ENCODE data around the gene C5orf24.

Gene C5orf24

GRCh38 chr5:134905246-134905996 is 59.7 kb downstream of the C5orf24 start:
- peak; percentile 30 to 56 (median 54) for DNase-seq (ENCODE audit: low read depth in 2 of 3, low spot score in 2 of 3)

GRCh38 chr5:134906811-134907210 is 61.0 kb downstream of the C5orf24 start:
- DNase-seq (ENCODE audit: low read depth in 2 of 3, low spot score in 2 of 3): no peak

All from activated CD8-positive, alpha-beta memory T cell treated with anti-CD3 and anti-CD28 coated beads for 48 hours (primary cell).